Right atrium auricular region (tissue), 2 donors: ENCODE data around the gene MED25. TPM values are rescaled to one million over a fixed set of nuclear protein-coding genes. Genes with fewer than 3 reads are reported as not detected.

Source experiments
- DNase-seq: peaks from one replicate; pipeline ENCODE4 v3.0.0-alpha.2; 2019; ENCODE audit warnings: low spot score
- H3K27ac ChIP-seq, 2 donors: fragments of 200-600 bp; sonication (generic); 1 replicate in 1 of 2; 2 replicates in 1 of 2; pipeline ENCODE4 v1.5.1; 2016 to 2019
- H3K27me3 ChIP-seq, 2 donors: fragments of 200-600 bp; sonication (generic); one replicate each; pipeline versions ENCODE4 v1.5.1 to v1.6.0; 2017 to 2019
- H3K36me3 ChIP-seq: fragments of 200-600 bp; sonication (generic); one replicate; pipeline ENCODE4 v1.5.1; 2016
- H3K4me1 ChIP-seq, 2 donors: fragments of 200-600 bp; sonication (generic); one replicate each; pipeline versions ENCODE4 v1.5.1 to v1.6.0; 2017 to 2019
- H3K4me3 ChIP-seq, 2 donors: fragments of 200-600 bp; sonication (generic); 1 replicate in 1 of 2; 2 replicates in 1 of 2; pipeline ENCODE4 v1.5.1; 2017 to 2019; ENCODE audit warnings: mild to moderate bottlenecking in 1 of 2, moderate library complexity in 1 of 2
- H3K9me3 ChIP-seq, 2 donors: fragments of 200-600 bp; sonication (generic); one replicate each; pipeline ENCODE4 v1.5.1; 2019
- microRNA-seq, 2 donors: library from miRNA; unstranded; fragments of <30 nt; microRNA quantifications; one replicate each; pipeline ENCODE4, GENCODE V29; 2016 to 2017; ENCODE audit warnings: borderline number of aligned reads in 2 of 2, borderline replicate concordance in 1 of 2
- total RNA-seq, 2 donors: library from RNA; depleted of rRNA; stranded (reverse); fragments of >200 nt; gene quantifications; one replicate each; pipeline ENCODE4 v1.1.0, GENCODE V29; 2016
- TF ChIP-seq, protein P1 (sequence below), 2 donors: fragments of 200-600 bp; sonication (generic); IDR thresholded peaks; one replicate each; pipeline ENCODE4 v1.5.1; 2019; ENCODE audit warnings: antibody characterized with exemption in 2 of 2

The MED25 gene
- total RNA-seq, 2 donors from 2014 or later = 31.1 to 54.0 TPM

DNA sequence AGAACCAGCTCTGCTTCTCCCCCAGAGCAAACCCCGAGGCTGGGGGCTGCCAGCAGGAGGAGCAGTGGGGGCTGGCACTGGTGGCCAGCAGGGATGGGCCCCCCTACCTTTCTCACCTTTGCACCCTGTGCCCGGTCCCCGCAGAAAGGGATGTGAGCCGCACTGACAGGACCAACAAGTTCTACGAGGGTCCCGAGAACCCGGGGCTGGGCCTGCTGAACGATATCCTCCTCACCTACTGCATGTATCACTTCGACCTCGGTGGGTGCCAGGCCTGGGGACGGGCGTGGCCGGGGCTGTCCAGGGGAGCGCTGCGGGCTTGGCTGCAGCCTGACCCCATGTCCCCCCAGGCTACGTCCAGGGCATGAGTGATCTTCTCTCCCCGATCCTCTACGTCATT lies 66.0 kb downstream of the MED25 start:
- Histone ChIP-seq H3K9me3 (no peaks in the 10 kb centered on the region), H3K27me3 (no peaks in the 10 kb centered on the region), H3K4me3 (no peak overlapping the region), H3K27ac (no peak overlapping the region), H3K36me3 (peaks cover 55% of the 10 kb centered on the region), H3K4me1 (peaks cover 0 to 2% of the 10 kb centered on the region in 2 donors)
- TF ChIP-seq, protein P1, sequence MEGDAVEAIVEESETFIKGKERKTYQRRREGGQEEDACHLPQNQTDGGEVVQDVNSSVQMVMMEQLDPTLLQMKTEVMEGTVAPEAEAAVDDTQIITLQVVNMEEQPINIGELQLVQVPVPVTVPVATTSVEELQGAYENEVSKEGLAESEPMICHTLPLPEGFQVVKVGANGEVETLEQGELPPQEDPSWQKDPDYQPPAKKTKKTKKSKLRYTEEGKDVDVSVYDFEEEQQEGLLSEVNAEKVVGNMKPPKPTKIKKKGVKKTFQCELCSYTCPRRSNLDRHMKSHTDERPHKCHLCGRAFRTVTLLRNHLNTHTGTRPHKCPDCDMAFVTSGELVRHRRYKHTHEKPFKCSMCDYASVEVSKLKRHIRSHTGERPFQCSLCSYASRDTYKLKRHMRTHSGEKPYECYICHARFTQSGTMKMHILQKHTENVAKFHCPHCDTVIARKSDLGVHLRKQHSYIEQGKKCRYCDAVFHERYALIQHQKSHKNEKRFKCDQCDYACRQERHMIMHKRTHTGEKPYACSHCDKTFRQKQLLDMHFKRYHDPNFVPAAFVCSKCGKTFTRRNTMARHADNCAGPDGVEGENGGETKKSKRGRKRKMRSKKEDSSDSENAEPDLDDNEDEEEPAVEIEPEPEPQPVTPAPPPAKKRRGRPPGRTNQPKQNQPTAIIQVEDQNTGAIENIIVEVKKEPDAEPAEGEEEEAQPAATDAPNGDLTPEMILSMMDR (IDR thresholded peaks at IDR 0.05) = no peak
- no peak for DNase-seq

DNA sequence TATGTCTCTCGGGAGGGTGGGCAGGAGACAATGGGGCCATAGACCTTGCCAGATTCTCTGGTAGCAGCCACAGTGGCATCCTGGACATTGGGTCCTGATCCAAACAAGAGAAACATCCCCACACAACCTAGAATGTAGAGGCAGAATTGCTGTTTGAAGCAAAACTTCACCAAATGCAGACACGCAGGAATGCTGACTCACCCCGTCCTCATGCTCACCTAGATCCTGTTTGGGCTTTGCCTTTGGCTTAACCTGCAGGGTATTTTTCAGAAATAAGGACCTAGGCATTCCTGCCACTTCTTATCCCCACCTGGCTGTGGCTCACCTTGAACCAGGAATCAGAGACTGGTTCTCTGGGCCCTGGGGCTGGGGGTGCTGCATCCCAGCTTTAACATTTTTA lies 66.7 kb downstream of the MED25 start:
- Histone ChIP-seq H3K36me3 (peaks cover 55% of the 10 kb centered on the region), H3K9me3 (no peaks in the 10 kb centered on the region), H3K4me3 (no peak overlapping the region), H3K27ac (no peak overlapping the region), H3K27me3 (no peaks in the 10 kb centered on the region), H3K4me1 (peaks cover 0 to under 1% of the 10 kb centered on the region in 2 donors)
- TF ChIP-seq, protein P1 (IDR thresholded peaks at IDR 0.05) = no peak
- no peak for DNase-seq

Small RNAs within 50 kb of the gene (microRNA-seq; reads per million reads assigned to microRNA genes)
- 0 to 0.71 reads per million in 2 donors for gene MIR4749
- 0 reads per million in 2 donors for gene MIR6799
- gene MIR6800 = 0 reads per million in 2 donors

Other genes with a start within 250 kb of the MED25 start
- 10 to 100 TPM; 39.0 to 62.3 TPM for gene NOSIP, start 237.7 kb upstream of the MED25 start, total RNA-seq
- gene PRRG2, start 237.0 kb upstream of the MED25 start, total RNA-seq = 1 to 10 TPM in 1 of 2 donors, under 1 TPM in 1; 0.63 to 2.3 TPM
- 10 to 100 TPM in 1 of 2 donors, 1 to 10 TPM in 1; 6.6 to 13.3 TPM for gene PRR12, start 227.1 kb upstream of the MED25 start, total RNA-seq
- 10 to 100 TPM; 60.9 to 83.5 TPM for gene RRAS, start 178.1 kb upstream of the MED25 start, total RNA-seq
- gene SCAF1, start 176.1 kb upstream of the MED25 start, total RNA-seq = 10 to 100 TPM; 14.3 to 22.3 TPM
- gene IRF3, start 152.4 kb upstream of the MED25 start, total RNA-seq = 10 to 100 TPM; 33.2 to 34.0 TPM
- gene BCL2L12, start 152.4 kb upstream of the MED25 start, total RNA-seq = 1 to 10 TPM; 5.7 to 6.5 TPM
- 100 to 1,000 TPM; 187 to 192 TPM for gene PRMT1, start 141.0 kb upstream of the MED25 start, total RNA-seq
- under 1 TPM in 1 of 2 donors, not detected in 1; 0.43 TPM for gene ADM5, start 128.7 kb upstream of the MED25 start, total RNA-seq
- 1 to 10 TPM; 1.2 to 2.8 TPM for gene CPT1C, start 127.2 kb upstream of the MED25 start, total RNA-seq
- gene TSKS, start 55.0 kb upstream of the MED25 start, total RNA-seq = under 1 TPM; 0.28 to 0.96 TPM
- 10 to 100 TPM; 72.5 to 97.3 TPM for gene AP2A1, start 51.3 kb upstream of the MED25 start, total RNA-seq
- 10 to 100 TPM; 18.5 to 22.5 TPM for gene FUZ, start 5.0 kb upstream of the MED25 start, total RNA-seq
- gene PTOV1, start 32.9 kb downstream of the MED25 start, total RNA-seq = 10 to 100 TPM; 64.6 to 81.0 TPM
- gene PNKP, start 49.3 kb downstream of the MED25 start, total RNA-seq = 10 to 100 TPM; 29.2 to 32.5 TPM
- gene AKT1S1, start 59.1 kb downstream of the MED25 start, total RNA-seq = 10 to 100 TPM; 20.6 to 25.8 TPM
- 10 to 100 TPM; 20.4 to 27.5 TPM for gene TBC1D17, start 59.4 kb downstream of the MED25 start, total RNA-seq
- under 1 TPM in 1 of 2 donors, not detected in 1; 0.43 TPM for gene IL4I1, start 78.6 kb downstream of the MED25 start, total RNA-seq
- gene ATF5, start 110.9 kb downstream of the MED25 start, total RNA-seq = 1 to 10 TPM; 3.8 to 5.9 TPM
- 10 to 100 TPM; 23.5 to 32.6 TPM for gene NUP62, start 111.2 kb downstream of the MED25 start, total RNA-seq
- 1 to 10 TPM in 1 of 2 donors, under 1 TPM in 1; 0.19 to 2.2 TPM for gene SIGLEC11, start 142.9 kb downstream of the MED25 start, total RNA-seq
- gene VRK3, start 207.1 kb downstream of the MED25 start, total RNA-seq = 10 to 100 TPM; 20.5 to 25.5 TPM
- 1 to 10 TPM; 2.3 to 4.2 TPM for gene ZNF473, start 207.7 kb downstream of the MED25 start, total RNA-seq